Activated CD4-positive, CD25-positive, alpha-beta regulatory T cell treated with anti-CD3 and anti-CD28 coated beads, Interleukin-2, amount 50 U/mL, for 16 hours (primary cell): Measurements from ENCODE around the gene FST.

Experiments used
- DNase-seq: peaks from one replicate; pipeline ENCODE4 v3.0.0-alpha.2; 2020; ENCODE audit warnings: low read depth, low spot score

Gene FST

DNA sequence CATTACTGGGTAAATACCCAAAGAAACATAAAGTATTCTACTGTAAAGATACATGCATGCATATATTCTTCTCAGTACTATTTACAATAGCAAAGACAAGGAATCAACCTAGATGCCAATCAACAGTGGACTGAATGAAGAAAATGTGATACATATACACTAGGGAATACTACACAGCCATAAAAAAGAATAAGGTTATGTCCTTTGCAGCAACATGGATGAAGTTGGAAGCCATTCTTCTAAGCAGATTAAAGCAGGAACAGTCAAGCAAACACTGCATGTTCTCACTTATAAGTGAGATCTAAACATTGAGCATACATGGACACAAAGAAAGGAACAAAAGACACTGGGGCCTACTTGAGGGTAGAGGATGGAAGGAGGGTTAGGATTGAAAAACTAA, 40.4 kb downstream of the FST start:
- no peak for DNase-seq
